Astrocyte (in vitro differentiated cells and primary cell): ENCODE data around the gene UHRF2. TPM values are rescaled to one million over a fixed set of nuclear protein-coding genes. Genes with fewer than 3 reads are reported as not detected.

Experiments used
- DNase-seq: peaks from one replicate; pipeline ENCODE4 v3.0.0-alpha.2; 2010; ENCODE audit warnings: low read depth
- FAIRE-seq: peaks from 2 replicates; lab custom pipeline; 2011; peaks lifted over from hg19 to GRCh38; lab: Jason Lieb, UNC
- H2AFZ ChIP-seq: 2 replicates; pipeline ENCODE4 v1.6.0; 2012; ENCODE audit warnings: low read depth, low read length, inconsistent platforms
- H3K27ac ChIP-seq: 2 replicates; pipeline ENCODE4 v1.5.1; 2011; ENCODE audit warnings: low read depth, low read length, inconsistent platforms
- H3K27me3 ChIP-seq: 2 replicates; pipeline ENCODE4 v1.6.0; 2011; ENCODE audit warnings: low read length, inconsistent platforms; ENCODE audit not compliant: insufficient read depth
- H3K36me3 ChIP-seq: 2 replicates; pipeline ENCODE4 v1.5.1; 2011; ENCODE audit warnings: low read length, inconsistent platforms; ENCODE audit not compliant: insufficient read depth
- H3K4me1 ChIP-seq: 2 replicates; pipeline ENCODE4 v1.5.1; 2011; ENCODE audit warnings: low read length, inconsistent platforms; ENCODE audit not compliant: insufficient read depth
- H3K4me2 ChIP-seq: 2 replicates; pipeline ENCODE4 v1.6.0; 2012; ENCODE audit warnings: low read length, inconsistent platforms
- H3K4me3 ChIP-seq: 2 replicates; pipeline ENCODE4 v1.5.1; 2011; ENCODE audit warnings: low read depth, mild to moderate bottlenecking, low read length, inconsistent platforms; ENCODE audit not compliant: insufficient read depth
- H3K79me2 ChIP-seq: 2 replicates; pipeline ENCODE4 v1.6.0; 2012; ENCODE audit warnings: mild to moderate bottlenecking, low read length, inconsistent platforms; ENCODE audit not compliant: insufficient read depth
- H3K9ac ChIP-seq: 2 replicates; pipeline ENCODE4 v1.6.0; 2012; ENCODE audit warnings: mild to moderate bottlenecking, low read length, inconsistent platforms
- H3K9me3 ChIP-seq: 2 replicates; pipeline ENCODE4 v1.5.1; 2012; ENCODE audit warnings: low read depth, mild to moderate bottlenecking, low read length, inconsistent platforms; ENCODE audit not compliant: insufficient read depth
- H4K20me1 ChIP-seq: 2 replicates; pipeline ENCODE4 v1.6.0; 2012; ENCODE audit warnings: low read length, inconsistent platforms; ENCODE audit not compliant: insufficient read depth
- H3K27ac Mint-ChIP-seq: one replicate; pipeline ENCODE4 v1.8.0; 2021; ENCODE audit warnings: mild to moderate bottlenecking, mixed read lengths; ENCODE audit not compliant: unreplicated experiment
- H3K27me3 Mint-ChIP-seq: one replicate; pipeline ENCODE4 v1.8.0; 2021; ENCODE audit warnings: low read depth, mixed read lengths; ENCODE audit not compliant: unreplicated experiment
- H3K36me3 Mint-ChIP-seq: one replicate; pipeline ENCODE4 v1.8.0; 2021; ENCODE audit warnings: low read depth, mixed read lengths; ENCODE audit not compliant: unreplicated experiment
- H3K4me1 Mint-ChIP-seq: one replicate; pipeline ENCODE4 v1.8.0; 2021; ENCODE audit warnings: low read depth, mixed read lengths; ENCODE audit not compliant: unreplicated experiment
- H3K4me3 Mint-ChIP-seq: one replicate; pipeline ENCODE4 v1.8.0; 2021; ENCODE audit warnings: mild to moderate bottlenecking, moderate library complexity, mixed read lengths; ENCODE audit not compliant: unreplicated experiment
- H3K9me3 Mint-ChIP-seq: one replicate; pipeline ENCODE4 v1.8.0; 2021; ENCODE audit warnings: mild to moderate bottlenecking, mixed read lengths; ENCODE audit not compliant: unreplicated experiment
- CTCF ChIP-seq: IDR thresholded peaks from 2 replicates; pipeline ENCODE4 v1.5.1; 2011; ENCODE audit warnings: low read depth, mild to moderate bottlenecking, inconsistent platforms, low read length, moderate library complexity; ENCODE audit not compliant: insufficient read depth
- EZH2 ChIP-seq: IDR thresholded peaks from 2 replicates; pipeline ENCODE4 v1.6.1; 2012; ENCODE audit warnings: mild to moderate bottlenecking, low read length, inconsistent platforms; ENCODE audit not compliant: insufficient read depth
- total RNA-seq: library from RNA; stranded (reverse); gene quantifications from 2 replicates; pipeline ENCODE4 v1.2.1, GENCODE V29; 2021

The UHRF2 gene
- total RNA-seq, 1 donor from 2014 or later: 37.4 TPM

- Histone ChIP-seq H2AFZ (no peak overlapping the region), H3K27ac (no peak overlapping the region), H3K9me3 (no peaks in the 10 kb centered on the region), H3K79me2 (peaks cover 98% of the 10 kb centered on the region), H3K4me3 (no peak overlapping the region), H3K4me2 (no peak overlapping the region), H3K27me3 (no peaks in the 10 kb centered on the region), H3K4me1 (no peaks in the 10 kb centered on the region), H4K20me1 (peaks cover 75% of the 10 kb centered on the region), H3K9ac (no peak overlapping the region), H3K36me3 (no peaks in the 10 kb centered on the region)
- TF ChIP-seq CTCF (no peak), EZH2 (no peak)
- Mint-ChIP-seq H3K9me3 (no peaks in the 10 kb centered on the region), H3K36me3 (peaks cover 9% of the 10 kb centered on the region), H3K27me3 (no peaks in the 10 kb centered on the region), H3K4me3 (no peak overlapping the region), H3K27ac (no peak overlapping the region), H3K4me1 (peaks cover 9% of the 10 kb centered on the region)
- FAIRE-seq (no peak), DNase-seq (no peak)
These were observed 30.7 kb downstream of the UHRF2 start for GRCh38 chr9:6443661-6444060.

- Histone ChIP-seq H3K27me3 (no peaks in the 10 kb centered on the region), H3K4me3 (no peak overlapping the region), H3K9ac (no peak overlapping the region), H3K27ac (no peak overlapping the region), H3K9me3 (no peaks in the 10 kb centered on the region), H4K20me1 (peaks cover 75% of the 10 kb centered on the region), H3K79me2 (peaks cover 98% of the 10 kb centered on the region), H3K36me3 (no peaks in the 10 kb centered on the region), H2AFZ (no peak overlapping the region), H3K4me1 (no peaks in the 10 kb centered on the region), H3K4me2 (no peak overlapping the region)
- no peak overlapping the region for H3K27ac Mint-ChIP-seq
- no peaks in the 10 kb centered on the region for H3K27me3 Mint-ChIP-seq
- FAIRE-seq (no peak), DNase-seq (no peak)
- no peak for TF ChIP-seq CTCF
- peaks cover 8% of the 10 kb centered on the region for H3K36me3 Mint-ChIP-seq
- H3K4me1 Mint-ChIP-seq: peaks cover 11% of the 10 kb centered on the region
- no peak overlapping the region for H3K4me3 Mint-ChIP-seq
- H3K9me3 Mint-ChIP-seq: no peaks in the 10 kb centered on the region
These were observed 31.1 kb downstream of the UHRF2 start for GRCh38 chr9:6444128-6444527.

GRCh38 chr9:6449086-6449485 is 36.1 kb downstream of the UHRF2 start:
- H3K4me3 ChIP-seq: no peak overlapping the region
- no peak overlapping the region for H2AFZ ChIP-seq
- peaks cover 23% of the 10 kb centered on the region for H3K4me1 Mint-ChIP-seq
- no peak overlapping the region for H3K9ac ChIP-seq
- H3K4me3 Mint-ChIP-seq: no peak overlapping the region
- TF ChIP-seq CTCF (no peak), EZH2 (no peak)
- peaks cover 75% of the 10 kb centered on the region for H4K20me1 ChIP-seq
- DNase-seq: no peak
- H3K9me3 Mint-ChIP-seq: no peaks in the 10 kb centered on the region
- no peak overlapping the region for H3K4me2 ChIP-seq
- H3K79me2 ChIP-seq: peaks cover 98% of the 10 kb centered on the region
- no peak overlapping the region for H3K27ac ChIP-seq
- no peak for FAIRE-seq
- peaks cover 6% of the 10 kb centered on the region for H3K36me3 Mint-ChIP-seq
- H3K9me3 ChIP-seq: no peaks in the 10 kb centered on the region
- H3K27me3 ChIP-seq: no peaks in the 10 kb centered on the region
- H3K36me3 ChIP-seq: no peaks in the 10 kb centered on the region
- no peak overlapping the region for H3K27ac Mint-ChIP-seq
- H3K4me1 ChIP-seq: peaks cover 3% of the 10 kb centered on the region
- no peaks in the 10 kb centered on the region for H3K27me3 Mint-ChIP-seq
